CD4-positive, alpha-beta T cell treated with Interleukin-1 beta for 1 hour (primary cell): ENCODE results near the gene CNTNAP2.

Experiments
- DNase-seq, 2 donors: peaks; one replicate each; pipeline ENCODE4 v3.0.0-alpha.2; 2020 to 2022

The CNTNAP2 gene

DNA sequence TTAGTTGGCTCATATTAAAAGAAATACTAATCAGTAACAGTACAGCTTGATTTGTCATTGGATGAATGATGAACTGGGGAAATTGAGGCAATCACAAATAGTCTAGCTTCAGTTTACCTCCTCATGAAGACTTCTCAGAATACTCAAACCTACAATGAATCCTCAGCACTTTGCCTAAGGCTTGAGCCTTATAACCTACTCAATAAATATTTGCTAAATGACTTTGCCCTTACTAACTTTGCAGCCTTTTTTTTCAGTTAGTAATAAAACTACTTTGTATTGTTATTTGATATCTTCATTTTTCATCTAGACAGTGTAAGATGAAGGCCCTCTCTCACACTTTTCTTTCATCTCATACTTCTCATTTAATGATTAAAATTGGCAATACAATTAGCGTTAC is 1311.5 kb downstream of the CNTNAP2 start:
- no peak for DNase-seq

DNA sequence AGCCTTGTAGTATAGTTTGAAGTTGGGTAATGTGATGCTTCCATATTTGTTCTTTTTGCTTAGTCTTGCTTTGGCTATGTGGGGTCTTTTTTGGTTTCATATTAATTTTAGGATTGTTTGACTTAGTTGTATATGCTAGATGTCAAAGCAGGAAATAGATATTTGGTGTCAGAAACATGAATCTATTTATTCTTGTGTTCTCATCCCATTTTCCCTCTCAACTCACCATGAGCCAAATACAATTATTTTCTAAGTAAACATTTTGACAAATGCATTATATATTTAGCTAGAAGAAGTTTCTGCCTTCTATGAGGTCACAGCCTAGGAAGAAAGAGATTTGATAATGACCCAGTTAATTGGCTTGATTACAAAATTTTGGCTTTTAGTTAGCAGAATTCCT is 1313.4 kb downstream of the CNTNAP2 start:
- DNase-seq: no peak

DNA sequence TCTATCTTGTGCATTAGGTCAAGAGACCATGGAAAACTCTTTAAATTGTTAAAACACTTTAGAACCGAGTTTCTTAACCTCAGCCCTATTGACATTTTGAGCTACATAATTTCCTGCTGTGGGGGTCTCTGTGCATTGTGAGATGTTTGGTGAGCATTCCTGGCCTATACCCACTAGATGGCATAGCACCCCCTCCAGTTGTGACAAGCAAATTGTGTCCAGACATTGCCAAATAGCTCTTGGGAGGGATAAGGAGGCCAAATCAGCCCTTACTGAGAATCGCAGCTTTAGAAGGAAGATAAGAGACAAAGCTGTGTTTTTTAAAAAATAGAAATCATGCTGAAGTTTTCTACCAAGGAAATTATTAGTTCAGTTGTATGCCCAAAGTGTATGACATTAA is 1315.5 kb downstream of the CNTNAP2 start:
- DNase-seq: no peak

DNA sequence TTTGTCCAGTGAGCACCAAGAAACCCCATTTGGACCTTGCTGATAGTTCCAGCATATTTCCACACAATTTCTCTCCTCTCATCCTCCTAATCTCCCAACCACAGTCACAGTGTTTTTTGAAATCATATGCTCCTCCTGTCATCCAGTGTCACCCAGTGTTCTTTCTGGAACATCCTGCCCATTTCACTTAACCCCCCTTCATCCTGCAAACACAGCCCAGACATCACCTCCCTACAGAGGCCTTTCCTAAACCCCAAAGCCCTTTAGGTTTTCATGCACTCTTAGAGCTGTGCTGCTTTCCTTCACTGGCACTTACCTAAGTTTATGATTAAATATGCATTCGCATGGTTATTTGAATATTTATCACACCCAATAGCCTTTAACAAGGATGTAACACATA is 1316.0 kb downstream of the CNTNAP2 start:
- no peak for DNase-seq

DNA sequence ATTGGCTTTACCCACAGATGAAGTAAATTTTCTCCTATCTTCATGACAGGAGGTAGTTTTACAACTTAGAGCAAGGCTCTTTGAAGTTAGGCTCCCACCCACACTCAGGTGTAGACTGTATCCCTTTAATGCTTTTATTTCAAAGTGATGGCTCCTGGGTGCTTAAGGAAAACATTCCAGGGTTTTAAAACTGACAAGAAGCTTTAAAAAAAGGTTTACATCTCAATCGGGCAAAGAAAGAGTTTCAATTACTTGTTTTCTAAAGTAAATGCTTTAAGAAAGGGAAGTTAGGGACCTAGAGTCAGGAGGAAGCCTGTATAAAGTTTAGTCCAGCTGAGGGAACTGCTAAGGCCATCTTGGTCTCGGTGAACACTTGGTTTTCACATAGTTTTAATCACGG is 1320.1 kb downstream of the CNTNAP2 start:
- no peak for DNase-seq

DNA sequence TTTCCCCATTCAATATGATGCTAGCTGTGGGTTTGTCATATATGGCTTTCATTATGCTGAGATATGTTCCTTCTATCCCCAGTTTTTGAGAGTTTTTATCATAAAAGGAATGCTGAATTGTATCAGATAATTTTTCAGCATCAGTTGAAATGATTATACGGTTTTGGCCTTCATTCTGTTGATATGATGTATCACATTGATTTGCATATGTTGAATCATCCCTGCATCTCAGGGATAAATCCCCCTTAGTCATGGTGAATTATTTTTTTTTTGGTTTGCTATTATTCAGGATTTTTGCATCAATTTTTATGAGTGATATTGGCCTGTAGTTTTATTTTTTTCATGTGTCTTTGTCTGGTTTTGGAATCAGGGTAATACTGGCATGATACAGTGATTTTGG is 1321.6 kb downstream of the CNTNAP2 start:
- no peak for DNase-seq

DNA sequence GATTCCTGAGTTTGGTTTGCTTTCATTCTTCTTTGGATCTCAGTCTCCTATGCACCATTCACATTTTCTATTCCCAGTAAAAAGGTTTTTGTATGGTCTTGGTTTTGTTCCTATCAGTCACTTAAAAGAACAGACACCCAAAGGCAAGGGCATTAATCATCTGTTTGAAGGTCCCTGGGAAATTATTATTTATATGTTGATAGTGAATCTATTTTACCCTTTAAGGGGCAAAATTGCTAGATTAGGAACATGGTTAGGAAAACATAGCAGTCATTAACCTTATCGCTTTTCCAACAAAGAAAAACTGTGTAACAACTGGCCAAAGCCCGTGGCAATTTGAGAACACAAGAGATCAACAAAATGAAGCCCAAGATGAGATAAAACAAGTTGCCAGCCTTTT is 1327.3 kb downstream of the CNTNAP2 start:
- DNase-seq: no peak

DNA sequence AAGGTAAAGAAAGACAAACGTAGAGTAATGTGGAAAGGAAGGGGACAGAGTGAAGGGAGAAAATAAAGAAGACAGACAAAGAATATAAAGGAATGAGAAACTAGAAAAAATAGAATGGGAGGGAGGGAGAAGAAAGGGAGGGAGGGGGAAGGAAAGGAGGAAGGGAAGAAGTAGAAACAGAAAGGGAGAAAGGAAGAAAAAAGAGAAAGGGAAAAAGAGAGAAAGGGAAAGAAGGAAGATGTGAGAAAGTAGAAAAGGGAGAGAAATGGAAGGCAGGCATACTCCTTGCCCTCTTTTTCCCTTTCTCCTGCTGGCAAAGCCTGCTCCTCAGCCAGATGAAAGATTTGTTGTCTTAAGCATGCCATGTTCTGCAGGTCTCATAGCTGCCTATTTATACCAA is 1336.2 kb downstream of the CNTNAP2 start:
- no peak for DNase-seq

DNA sequence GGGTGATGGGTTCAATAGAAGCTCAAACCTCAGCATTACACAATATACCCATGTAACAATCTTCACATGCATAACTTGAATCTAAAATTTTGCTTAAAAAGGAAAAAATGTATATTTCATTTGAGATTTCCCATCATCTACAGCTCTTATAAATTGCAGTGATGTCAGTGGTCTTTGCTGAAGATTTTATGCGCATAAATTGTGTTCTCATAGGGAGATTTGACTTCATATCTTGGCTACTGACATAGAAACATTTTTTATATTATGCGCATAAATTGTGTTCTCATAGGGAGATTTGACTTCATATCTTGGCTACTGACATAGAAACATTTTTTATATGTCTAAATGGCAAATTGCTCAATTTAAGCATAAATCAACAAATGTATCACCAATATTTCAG is 1348.6 kb downstream of the CNTNAP2 start:
- DNase-seq: no peak

DNA sequence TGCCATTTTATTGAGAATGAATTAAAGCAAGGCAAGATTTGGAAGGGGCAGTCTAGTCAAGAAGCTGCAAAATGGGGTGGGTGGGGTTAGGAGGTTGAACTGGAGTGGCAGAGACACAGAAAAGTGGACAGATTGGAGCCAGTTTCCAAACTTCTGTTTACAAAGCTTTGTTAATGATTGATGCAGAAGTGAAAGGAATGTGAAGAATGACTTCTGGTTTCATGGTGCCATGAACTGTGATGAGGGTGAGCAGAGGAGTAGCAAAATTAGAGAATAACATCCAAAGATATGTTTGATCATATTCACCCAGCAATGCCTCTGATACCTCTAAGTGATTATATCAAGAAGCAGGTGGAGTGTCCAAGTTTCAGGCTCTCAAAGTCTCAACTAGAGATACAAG is 1356.0 kb downstream of the CNTNAP2 start:
- DNase-seq: no peak

DNA sequence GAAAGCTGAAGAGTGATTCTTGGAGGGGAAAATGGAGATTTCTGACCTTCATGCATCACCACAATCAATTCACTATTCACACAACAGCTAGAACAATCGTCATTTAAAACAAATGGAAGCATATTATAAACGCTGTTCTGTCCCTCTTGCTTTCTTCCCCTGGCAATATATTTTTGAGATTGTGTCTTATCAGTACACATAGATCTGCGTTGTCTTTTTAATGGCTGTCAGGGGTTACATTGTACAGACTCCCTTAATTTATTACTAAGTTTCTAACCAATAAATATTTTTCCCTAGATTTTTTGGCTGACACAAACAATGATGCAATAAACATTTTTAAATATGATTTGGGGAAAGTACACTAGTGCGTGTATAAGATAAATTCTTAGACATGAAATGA is 1358.3 kb downstream of the CNTNAP2 start:
- DNase-seq: no peak

DNA sequence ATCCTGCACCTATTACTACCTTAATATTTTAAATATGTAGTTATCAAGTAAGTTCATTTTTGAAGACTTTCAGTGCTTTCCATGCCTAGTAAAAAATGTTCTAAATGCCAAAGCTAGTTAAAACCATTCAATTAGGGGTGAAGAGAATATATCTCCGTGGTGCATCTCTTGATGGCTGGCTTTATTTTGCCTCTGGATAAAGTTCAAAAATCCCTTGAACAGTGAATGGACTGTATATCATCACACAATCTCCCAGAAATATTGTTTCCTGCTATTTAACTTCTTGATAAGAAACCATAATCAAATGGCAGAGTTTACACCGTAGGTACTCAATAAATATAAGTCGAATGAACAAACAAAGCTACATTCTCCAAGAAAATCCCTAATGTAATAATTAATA is 1360.9 kb downstream of the CNTNAP2 start:
- no peak for DNase-seq

DNA sequence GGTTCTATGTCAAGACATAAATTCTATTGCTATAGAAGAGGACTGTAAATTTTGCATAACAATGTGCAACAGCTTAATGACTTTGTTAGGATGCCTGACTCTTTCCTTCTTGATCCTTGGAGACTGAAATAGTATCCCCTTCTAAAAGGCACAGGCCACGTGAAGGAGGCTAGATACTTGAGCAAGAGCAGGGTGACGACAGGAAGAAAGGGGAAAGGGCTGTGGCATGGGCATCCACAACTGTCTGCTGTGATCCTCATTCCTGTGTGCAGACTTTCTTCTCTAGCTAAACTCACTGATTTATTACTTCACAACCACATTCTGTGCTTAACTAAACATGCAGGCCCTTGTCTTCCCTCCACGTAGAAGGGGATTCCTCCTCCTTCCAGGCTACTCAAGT is 1362.2 kb downstream of the CNTNAP2 start:
- no peak for DNase-seq

DNA sequence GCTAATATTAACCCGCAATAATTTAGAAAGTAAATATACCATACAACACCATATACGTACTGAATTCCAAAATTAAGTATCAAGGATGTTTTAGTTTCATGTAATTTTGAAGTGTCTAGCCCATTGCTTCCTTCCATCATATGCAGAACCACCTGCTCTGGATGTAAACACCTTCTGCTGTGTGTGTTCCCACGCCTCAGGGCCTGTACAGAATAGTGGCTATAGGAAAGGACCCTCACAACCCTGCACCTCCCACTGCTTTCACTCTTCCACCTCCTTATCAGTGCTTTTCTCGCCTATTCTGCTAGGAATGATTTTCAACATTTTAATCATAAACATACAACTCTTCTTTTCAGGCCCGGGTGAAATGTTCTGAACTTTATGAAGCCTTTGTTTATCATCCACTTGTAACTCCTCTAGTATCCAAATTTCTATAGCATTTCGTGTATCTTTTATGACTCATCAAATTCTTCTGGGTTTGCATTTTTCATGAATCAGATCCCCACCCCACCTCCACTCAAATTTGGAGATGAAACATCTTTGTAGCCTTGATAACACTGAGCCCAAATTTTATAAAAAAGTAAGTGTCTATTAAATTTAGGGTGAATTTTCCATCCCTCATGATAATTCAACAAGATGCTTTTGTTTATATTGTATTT is 1367.2 kb downstream of the CNTNAP2 start:
- no peak for DNase-seq

DNA sequence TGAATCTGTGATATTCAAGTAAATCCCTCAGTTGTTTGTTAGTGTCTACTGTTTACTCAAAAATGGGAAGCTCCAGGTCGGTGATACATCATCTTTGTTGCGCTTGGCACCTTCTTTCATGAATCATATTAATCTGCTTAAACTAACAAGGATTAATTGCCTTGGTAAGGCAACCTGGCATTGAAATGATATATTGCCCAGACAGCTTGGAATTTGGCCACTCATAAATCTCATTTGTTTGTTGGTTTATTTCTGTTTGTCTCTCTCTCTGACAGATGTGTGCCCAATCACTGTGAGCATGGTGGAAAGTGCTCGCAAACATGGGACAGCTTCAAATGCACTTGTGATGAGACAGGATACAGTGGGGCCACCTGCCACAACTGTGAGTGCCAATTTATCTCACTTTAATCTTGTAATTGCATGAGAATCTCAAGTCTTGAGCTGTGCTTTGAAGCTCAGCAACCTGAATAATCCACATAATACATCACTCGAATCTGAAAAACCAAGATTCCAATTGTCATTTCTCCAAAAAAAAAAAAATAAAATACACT is 1369.1 kb downstream of the CNTNAP2 start:
- DNase-seq: no peak

DNA sequence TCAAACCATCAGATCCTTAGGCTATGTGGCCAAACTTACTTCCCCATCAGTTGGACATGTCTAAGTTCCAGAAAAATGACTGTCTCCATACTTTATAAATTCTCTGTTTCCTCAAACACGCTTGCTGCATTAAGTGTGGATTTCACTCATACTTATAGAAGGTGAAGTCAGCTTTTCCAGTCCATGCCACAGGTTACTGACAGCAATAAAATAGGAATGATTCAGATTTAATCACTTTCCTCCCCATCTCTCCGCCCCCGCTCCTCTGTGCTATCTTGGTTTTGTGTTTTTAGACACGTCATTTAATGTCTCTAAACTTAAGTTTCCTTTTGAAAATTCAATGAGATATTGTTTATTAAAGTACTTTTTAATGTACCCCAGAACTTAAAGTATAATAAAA is 1376.0 kb downstream of the CNTNAP2 start:
- DNase-seq: no peak

DNA sequence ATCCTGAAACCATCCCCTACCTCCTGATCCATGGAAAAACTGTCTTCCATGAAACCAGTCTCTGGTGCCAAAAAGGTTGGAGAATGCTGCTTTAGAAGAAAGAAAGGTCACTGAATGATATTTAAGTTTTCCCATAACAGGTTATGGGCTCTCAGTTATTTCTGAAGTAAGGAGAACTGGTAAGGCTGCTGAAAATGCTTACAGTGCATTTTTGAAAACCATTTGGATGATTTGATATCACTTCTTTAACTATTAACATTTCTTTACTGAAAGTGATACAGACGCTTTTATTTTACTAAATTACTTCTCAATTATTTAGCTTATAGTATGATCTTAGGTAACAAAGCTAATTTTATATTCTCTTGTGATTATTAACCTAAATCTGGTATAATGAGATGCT is 1379.6 kb downstream of the CNTNAP2 start:
- DNase-seq: no peak

DNA sequence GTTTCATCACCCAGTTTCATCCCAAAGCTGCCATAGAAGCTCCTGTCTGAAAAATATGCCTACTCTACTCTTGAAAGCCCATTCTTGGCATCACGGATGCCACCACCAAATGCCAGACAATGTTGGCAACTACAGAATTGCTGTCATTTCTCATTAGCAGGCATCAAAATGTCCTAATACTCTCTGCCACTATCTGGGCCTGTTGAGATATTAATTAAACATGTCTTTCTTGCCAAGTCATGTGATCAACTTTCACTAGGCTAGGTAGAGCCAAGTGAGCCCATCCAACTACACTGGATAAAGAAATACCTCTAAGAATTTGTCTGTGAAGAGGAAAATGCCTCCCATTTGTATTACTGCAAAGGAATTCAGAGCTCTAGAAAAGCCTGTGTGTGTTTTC is 1380.6 kb downstream of the CNTNAP2 start:
- DNase-seq: no peak

DNA sequence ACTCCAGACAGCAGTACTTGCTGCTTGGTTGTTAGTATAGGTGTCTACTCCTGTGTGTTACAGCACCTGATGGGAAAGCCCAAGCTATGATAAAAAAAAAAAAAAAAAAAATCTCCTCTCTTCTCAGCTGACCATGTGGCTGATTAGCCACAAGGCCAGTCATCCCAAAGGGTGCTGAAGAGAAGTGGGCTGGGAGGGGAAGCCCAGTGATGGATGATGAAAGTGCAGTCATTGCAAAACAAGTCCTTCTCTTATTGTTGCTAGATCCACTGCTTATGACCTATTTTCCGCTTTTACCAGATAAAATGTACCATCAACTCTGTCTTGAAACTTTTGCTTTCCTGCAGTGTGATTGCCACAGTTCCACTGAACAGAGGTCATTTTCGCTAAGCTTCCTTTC is 1381.5 kb downstream of the CNTNAP2 start:
- DNase-seq: no peak

DNA sequence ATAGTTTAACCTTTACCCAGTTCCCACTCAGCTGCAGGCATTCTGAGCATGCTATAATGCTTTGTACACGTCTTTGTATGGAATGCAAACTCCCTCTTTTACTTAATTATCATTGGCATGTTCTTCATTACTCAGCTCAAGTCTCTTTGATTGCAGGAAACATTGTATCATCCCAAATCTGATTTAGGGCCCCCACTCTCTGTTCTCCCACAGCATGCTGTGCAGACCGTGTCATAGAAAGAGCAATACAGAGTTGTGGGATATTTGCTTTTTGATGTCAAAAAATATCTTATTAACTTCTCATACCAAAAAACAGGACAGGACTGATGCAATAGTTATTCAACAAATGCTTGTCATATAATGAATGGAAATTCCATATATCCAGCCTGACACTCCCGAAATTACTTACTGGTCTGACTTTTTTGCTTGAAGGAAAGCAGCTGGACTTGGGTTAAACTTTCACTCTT is 1392.5 kb downstream of the CNTNAP2 start:
- DNase-seq: no peak

DNA sequence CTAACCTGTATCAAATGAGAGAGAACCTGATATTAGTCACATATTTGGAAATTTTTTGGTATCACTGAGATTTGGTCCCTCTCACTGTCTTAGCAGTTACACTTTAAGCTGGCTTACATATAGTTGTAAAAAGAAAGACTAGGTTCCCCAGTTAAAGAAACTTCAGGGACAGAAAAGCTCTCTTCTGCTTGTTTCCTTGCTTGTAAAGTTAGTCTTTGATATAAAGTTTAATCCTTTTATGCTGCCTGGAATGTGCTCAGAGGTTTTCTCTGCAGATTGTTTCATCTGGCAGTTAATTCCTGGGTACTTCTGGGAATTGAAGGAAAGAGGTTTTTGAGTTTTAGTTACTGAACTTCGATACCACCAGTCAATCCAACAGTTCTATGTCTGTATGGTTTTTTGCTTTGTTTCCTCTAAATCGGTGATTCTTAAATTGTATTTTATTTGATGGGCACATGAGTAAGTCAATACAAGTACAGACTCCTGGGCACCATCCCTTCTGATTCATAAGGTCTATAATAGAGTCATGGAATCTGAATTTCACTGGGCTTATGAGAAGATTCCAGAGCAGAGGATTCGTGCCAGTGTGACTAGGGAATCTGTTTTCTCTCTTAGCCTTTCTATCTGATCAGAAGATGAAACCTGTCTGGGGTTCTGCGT is 1393.1 kb downstream of the CNTNAP2 start:
- DNase-seq: no peak

DNA sequence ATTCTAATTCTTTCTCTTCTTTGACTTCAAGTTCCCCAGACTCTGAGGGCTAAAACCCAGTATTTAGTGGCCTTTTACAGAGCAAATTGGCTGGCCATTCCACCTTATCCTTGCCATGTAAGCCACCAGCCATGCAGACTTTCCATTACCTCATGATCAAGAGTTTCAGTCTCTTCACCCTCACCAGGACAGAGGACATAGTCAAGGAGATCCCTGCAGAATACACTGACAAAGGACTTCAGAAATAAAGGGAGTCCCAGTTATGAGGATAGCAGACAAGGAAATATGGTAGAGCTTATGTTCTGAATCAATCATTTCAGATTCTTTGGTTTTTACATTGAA is 1393.6 kb downstream of the CNTNAP2 start:
- DNase-seq: no peak

DNA sequence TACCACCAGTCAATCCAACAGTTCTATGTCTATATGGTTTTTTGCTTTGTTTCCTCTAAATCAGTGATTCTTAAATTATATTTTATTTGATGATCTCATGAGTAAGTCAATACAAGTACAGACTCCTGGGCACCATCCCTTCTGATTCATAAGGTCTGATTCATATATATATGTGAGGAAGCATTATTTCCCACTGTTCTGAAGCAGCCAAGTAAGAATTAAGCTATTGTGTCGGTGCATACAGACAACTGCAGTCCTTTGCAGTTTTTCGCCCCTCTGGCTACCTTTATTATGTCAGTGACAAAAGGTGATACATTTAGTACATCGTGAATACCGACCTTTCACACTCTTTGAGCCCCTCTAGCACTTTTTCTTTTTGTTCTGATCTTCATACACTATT is 1394.3 kb downstream of the CNTNAP2 start:
- DNase-seq: no peak

DNA sequence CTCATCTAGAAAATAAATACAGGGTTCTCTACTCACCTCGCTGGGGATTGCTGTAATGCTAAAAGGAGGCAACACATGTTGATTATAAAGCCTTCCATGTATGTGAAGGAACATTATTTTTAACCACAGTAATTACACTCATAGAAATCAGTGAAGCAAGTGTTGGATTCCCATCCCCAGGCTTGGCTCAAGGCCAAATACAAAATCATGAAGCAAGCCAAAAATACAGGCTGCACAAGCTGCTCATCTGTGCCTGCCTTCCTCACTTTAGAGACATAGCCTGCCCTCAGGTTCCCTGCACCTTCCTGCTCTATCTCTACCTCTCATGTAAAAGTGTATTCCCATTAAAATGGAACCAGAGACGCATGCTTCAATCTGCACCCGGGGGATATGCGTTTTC is 1396.8 kb downstream of the CNTNAP2 start:
- no peak for DNase-seq

DNA sequence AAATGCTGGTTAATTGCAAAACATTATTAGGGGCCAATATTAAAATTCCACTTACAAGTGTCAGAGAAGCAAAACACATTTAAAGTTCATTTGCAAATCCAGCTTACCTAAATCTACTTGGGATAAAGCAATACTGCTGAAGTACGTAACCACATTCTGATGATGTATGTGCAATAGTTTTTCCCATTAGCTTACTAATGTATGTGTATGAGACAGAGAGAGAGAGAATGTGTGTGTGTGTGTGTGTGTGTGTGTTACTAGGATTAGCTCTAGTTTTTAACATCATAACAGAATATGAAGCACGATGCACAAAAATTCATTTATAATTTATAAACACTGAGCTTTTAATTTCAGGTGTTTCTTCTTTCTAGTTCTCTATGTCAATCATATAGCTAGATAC is 1399.8 kb downstream of the CNTNAP2 start:
- no peak for DNase-seq
